GM23338 (cell line): Measurements from ENCODE around the gene JAG1. TPM values are rescaled to one million over a fixed set of nuclear protein-coding genes. Genes with fewer than 3 reads are reported as not detected.

ENCODE experiments used
- ATAC-seq: fragments of 200-7000 bp; cut with Tn5 transposase; 3 replicates; pipeline ENCODE4 v1.9.1; 2020
- DNase-seq: peaks from one replicate; pipeline ENCODE4 v3.0.0-alpha.2; 2015; ENCODE audit warnings: low spot score
- H2AFZ ChIP-seq: fragments of 200-600 bp; sonication (generic); 2 replicates; pipeline ENCODE4 v1.8.0; 2016; ENCODE audit warnings: antibody characterized with exemption, mild to moderate bottlenecking, moderate library complexity
- H3F3A ChIP-seq: fragments of 200-600 bp; sonication (generic); replicated peaks from 2 replicates; pipeline ENCODE4 v1.8.0; 2017; ENCODE audit warnings: antibody characterized with exemption, mixed run types, low read depth
- H3K27ac ChIP-seq: fragments of 200-600 bp; sonication (generic); 2 replicates; pipeline ENCODE4 v1.6.1; 2016; ENCODE audit warnings: low read depth
- H3K27me3 ChIP-seq: fragments of 200-600 bp; sonication (generic); 2 replicates; pipeline ENCODE4 v1.8.0; 2016; ENCODE audit warnings: mild to moderate bottlenecking, mixed run types, moderate library complexity; ENCODE audit not compliant: insufficient read depth
- H3K36me3 ChIP-seq: fragments of 200-600 bp; sonication (generic); 2 replicates; pipeline ENCODE4 v1.8.0; 2016; ENCODE audit warnings: mild to moderate bottlenecking; ENCODE audit not compliant: insufficient read depth
- H3K4me1 ChIP-seq: fragments of 200-600 bp; sonication (generic); 2 replicates; pipeline ENCODE4 v1.8.0; 2016; ENCODE audit warnings: mild to moderate bottlenecking, moderate library complexity; ENCODE audit not compliant: insufficient read depth
- H3K4me2 ChIP-seq: fragments of 200-600 bp; sonication (generic); 2 replicates; pipeline ENCODE4 v1.7.1; 2017; ENCODE audit warnings: mixed run types
- H3K4me3 ChIP-seq: fragments of 200-600 bp; sonication (generic); 2 replicates; pipeline ENCODE4 v1.6.1; 2016; ENCODE audit warnings: mixed run types
- H3K79me2 ChIP-seq: fragments of 200-600 bp; sonication (generic); replicated peaks from 2 replicates; pipeline ENCODE4 v1.8.0; 2017; ENCODE audit warnings: mild to moderate bottlenecking; ENCODE audit not compliant: insufficient read depth
- H3K9me2 ChIP-seq: fragments of 200-600 bp; sonication (generic); 2 replicates; pipeline ENCODE4 v1.8.0; 2017; ENCODE audit not compliant: insufficient read depth
- H4K20me1 ChIP-seq: fragments of 200-600 bp; sonication (generic); replicated peaks from 2 replicates; pipeline ENCODE4 v1.8.0; 2017; ENCODE audit warnings: mild to moderate bottlenecking; ENCODE audit not compliant: insufficient read depth
- H3K27ac Mint-ChIP-seq: 2 replicates; pipeline ENCODE4 v1.8.0; 2020; ENCODE audit warnings: inconsistent platforms, mild to moderate bottlenecking, moderate library complexity, mixed read lengths
- H3K27me3 Mint-ChIP-seq: 3 replicates; pipeline ENCODE4 v1.8.0; 2022; ENCODE audit warnings: low read depth, mild to moderate bottlenecking, moderate library complexity, mixed read lengths, inconsistent platforms; ENCODE audit not compliant: insufficient read depth, poor library complexity
- H3K36me3 Mint-ChIP-seq: 3 replicates; pipeline ENCODE4 v1.8.0; 2021; ENCODE audit warnings: low read depth, mild to moderate bottlenecking, inconsistent platforms, moderate library complexity, mixed read lengths
- H3K4me1 Mint-ChIP-seq: 3 replicates; pipeline ENCODE4 v1.8.0; 2020; ENCODE audit warnings: mild to moderate bottlenecking, inconsistent platforms, mixed read lengths
- H3K4me3 Mint-ChIP-seq: 3 replicates; pipeline ENCODE4 v1.8.0; 2021; ENCODE audit warnings: moderate library complexity, mild to moderate bottlenecking, inconsistent platforms, mixed read lengths
- H3K9me3 Mint-ChIP-seq: 3 replicates; pipeline ENCODE4 v1.8.0; 2020; ENCODE audit warnings: moderate library complexity, mild to moderate bottlenecking, inconsistent platforms, mixed read lengths
- CREB1 ChIP-seq: fragments of 250-450 bp; sonication (Bioruptor Pico); IDR thresholded peaks from 2 replicates; pipeline ENCODE4 v1.5.0; 2020; ENCODE audit warnings: low read depth, mild to moderate bottlenecking, moderate library complexity
- ETS1 ChIP-seq: IDR thresholded peaks from 2 replicates; pipeline ENCODE4 v1.6.1; 2016; ENCODE audit warnings: antibody characterized with exemption
- EZH2 ChIP-seq: fragments of 200-600 bp; sonication (generic); IDR thresholded peaks from one replicate; pipeline ENCODE4 v1.8.0; 2017; ENCODE audit warnings: antibody characterized with exemption, mild to moderate bottlenecking, low read depth; ENCODE audit not compliant: unreplicated experiment
- EZH2phosphoT487 ChIP-seq: fragments of 200-600 bp; sonication (generic); IDR thresholded peaks from one replicate; pipeline ENCODE4 v1.8.1; 2018; ENCODE audit warnings: antibody characterized with exemption; ENCODE audit not compliant: unreplicated experiment
- JUNB ChIP-seq: IDR thresholded peaks from one replicate; pipeline ENCODE4 v1.6.1; 2016; ENCODE audit warnings: antibody characterized with exemption; ENCODE audit not compliant: unreplicated experiment
- NANOG ChIP-seq: IDR thresholded peaks from 2 replicates; pipeline ENCODE4 v1.6.1; 2016; ENCODE audit warnings: antibody characterized with exemption, borderline replicate concordance
- POLR2AphosphoS5 ChIP-seq: IDR thresholded peaks from 2 replicates; pipeline ENCODE4 v1.6.1; 2016; ENCODE audit warnings: antibody characterized with exemption, low read depth
- REST ChIP-seq: IDR thresholded peaks from one replicate; pipeline ENCODE4 v1.6.1; 2018; ENCODE audit warnings: antibody characterized with exemption; ENCODE audit not compliant: unreplicated experiment
- STAT1 ChIP-seq: IDR thresholded peaks from one replicate; pipeline ENCODE4 v1.6.1; 2016; ENCODE audit warnings: antibody characterized with exemption; ENCODE audit not compliant: unreplicated experiment
- ZNF114 ChIP-seq: fragments of 250-450 bp; sonication (Bioruptor Pico); IDR thresholded peaks from 2 replicates; pipeline ENCODE4 v1.5.0; 2020; ENCODE audit warnings: mild to moderate bottlenecking, moderate library complexity
- ZNF331 ChIP-seq: fragments of 250-450 bp; sonication (Bioruptor Pico); IDR thresholded peaks from 2 replicates; pipeline ENCODE4 v1.5.0; 2020; ENCODE audit warnings: low read depth, mild to moderate bottlenecking, moderate library complexity
- ZNF462 ChIP-seq: fragments of 250-450 bp; sonication (Bioruptor Pico); IDR thresholded peaks from 2 replicates; pipeline ENCODE4 v1.5.0; 2020; ENCODE audit warnings: mild to moderate bottlenecking, moderate library complexity
- polyA plus RNA-seq: library from polyadenylated mRNA; unstranded; fragments of >200 nt; fragmentation: Nextera tagmentation; extraction: Ambion mirVana; gene quantifications from 2 replicates; pipeline ENCODE4 v1.2.1, GENCODE V29; 2016
- total RNA-seq: library from RNA; depleted of rRNA; stranded (reverse); fragments of >200 nt; shearing (Covaris generic); gene quantifications from 2 replicates; pipeline ENCODE4 v1.2.3, GENCODE V29; 2014
- TF ChIP-seq, protein P1 (sequence below), 2 experiments: fragments of 200-600 bp in 1 of 2; sonication (generic) in 1 of 2; conservative IDR thresholded peaks; 2 replicates each; pipeline versions ENCODE4 v1.5.1 to v1.6.1; 2016 to 2017; ENCODE audit warnings: antibody characterized with exemption in 2 of 2, low read depth in 2 of 2, mild to moderate bottlenecking in 2 of 2, moderate library complexity in 1 of 2

JAG1 gene
- total and polyA plus RNA-seq, 2 experiments from 2014 or later = 9.7 to 46.5 TPM

- no peak for TF ChIP-seq ZNF331
Observed at GRCh38 chr20:10680571-10680970, 6.8 kb upstream of the JAG1 start (continued).

- TF ChIP-seq POLR2AphosphoS5 (no peak), NANOG (no peak), STAT1 (no peak), ETS1 (no peak), REST (no peak), JUNB (no peak), ZNF114 (CRISPR knock-in tag) (no peak), CREB1 (CRISPR knock-in tag) (no peak), ZNF462 (CRISPR knock-in tag) (no peak), EZH2phosphoT487 (no peak), EZH2 (no peak), ZNF331 (no peak)
- TF ChIP-seq, protein P1, sequence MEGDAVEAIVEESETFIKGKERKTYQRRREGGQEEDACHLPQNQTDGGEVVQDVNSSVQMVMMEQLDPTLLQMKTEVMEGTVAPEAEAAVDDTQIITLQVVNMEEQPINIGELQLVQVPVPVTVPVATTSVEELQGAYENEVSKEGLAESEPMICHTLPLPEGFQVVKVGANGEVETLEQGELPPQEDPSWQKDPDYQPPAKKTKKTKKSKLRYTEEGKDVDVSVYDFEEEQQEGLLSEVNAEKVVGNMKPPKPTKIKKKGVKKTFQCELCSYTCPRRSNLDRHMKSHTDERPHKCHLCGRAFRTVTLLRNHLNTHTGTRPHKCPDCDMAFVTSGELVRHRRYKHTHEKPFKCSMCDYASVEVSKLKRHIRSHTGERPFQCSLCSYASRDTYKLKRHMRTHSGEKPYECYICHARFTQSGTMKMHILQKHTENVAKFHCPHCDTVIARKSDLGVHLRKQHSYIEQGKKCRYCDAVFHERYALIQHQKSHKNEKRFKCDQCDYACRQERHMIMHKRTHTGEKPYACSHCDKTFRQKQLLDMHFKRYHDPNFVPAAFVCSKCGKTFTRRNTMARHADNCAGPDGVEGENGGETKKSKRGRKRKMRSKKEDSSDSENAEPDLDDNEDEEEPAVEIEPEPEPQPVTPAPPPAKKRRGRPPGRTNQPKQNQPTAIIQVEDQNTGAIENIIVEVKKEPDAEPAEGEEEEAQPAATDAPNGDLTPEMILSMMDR (conservative IDR thresholded peaks at IDR 0.05; ENCODE audit: low read depth in 2 of 2) = no peak
- Mint-ChIP-seq H3K27me3 (peaks cover 3% of the 10 kb centered on the region), H3K4me1 (peaks cover 17% of the 10 kb centered on the region), H3K27ac (no peak overlapping the region), H3K36me3 (no peaks in the 10 kb centered on the region), H3K4me3 (no peak overlapping the region), H3K9me3 (no peaks in the 10 kb centered on the region)
- no peaks in the 10 kb centered on the region for H3K27me3 ChIP-seq
- no peaks in the 10 kb centered on the region for H4K20me1 ChIP-seq
- no peak overlapping the region for H3K27ac ChIP-seq
- no peaks in the 10 kb centered on the region for H3K36me3 ChIP-seq
- ATAC-seq = no peak
- no peak overlapping the region for H2AFZ ChIP-seq
- H3K4me1 ChIP-seq = peaks cover 23% of the 10 kb centered on the region
- 0 out of 2 replicates have a peak, but pooled peaks cover 2% of the 10 kb centered on the region for H3K9me2 ChIP-seq
- no peaks in the 10 kb centered on the region for H3K79me2 ChIP-seq
- H3F3A ChIP-seq = 0 out of 2 replicates have a peak, but pooled peaks cover 5% of the 10 kb centered on the region
- no peak overlapping the region for H3K4me3 ChIP-seq
- no peak for DNase-seq
- no peak overlapping the region for H3K4me2 ChIP-seq
Observed at GRCh38 chr20:10679269-10679668, 5.5 kb upstream of the JAG1 start.
